ENCODE data around the gene SLC25A24. TPM values are rescaled to one million over a fixed set of nuclear protein-coding genes. Genes with fewer than 3 reads are reported as not detected.

The SLC25A24 gene
- total and polyA plus RNA-seq, 9 of the 15 experiments (the other 6 are each of a cell fraction or from before 2014, with no cell fraction given): 6.9 to 34.9 (median 25.4) TPM

GRCh38 chr1:108121358-108122143, 78.6 kb downstream of the SLC25A24 start:
- CTCF ChIA-PET (ENCODE audit: low intra/inter-chr PET ratio): interaction anchor here (0.7 kb wide), 1 partner anchor 340 kb away, joined by 3 read pairs; no protein-coding TSS in a partner anchor
- peak; percentile 86 for TF ChIP-seq TFAP4 (CRISPR knock-in tag; IDR thresholded peaks at IDR 0.05; ENCODE audit: borderline replicate concordance)
- no peak for TF ChIP-seq NR2C2 (CRISPR knock-in tag; IDR thresholded peaks at IDR 0.05)
- no peak for TF ChIP-seq NR2C2 (tag; IDR thresholded peaks at IDR 0.05)
- peak; percentile 25 to 56; a peak in 2 of 4 replicates for TF ChIP-seq RAD21 (CRISPR knock-in tag; conservative IDR thresholded peaks at IDR 0.05 in 1 of 2, IDR thresholded peaks at IDR 0.05 in 1 of 2)
- no peak for TF ChIP-seq CHAMP1 (IDR thresholded peaks at IDR 0.05)
- 0 out of 4 replicates have a peak, but pooled peaks of 1 of the 2 experiments have one; percentile 23 for TF ChIP-seq RCOR1 (IDR thresholded peaks at IDR 0.05; ENCODE audit: borderline replicate concordance in 1 of 2, low read depth in 2 of 2, low read length in 2 of 2)
- TF ChIP-seq NRF1 (conservative IDR thresholded peaks at IDR 0.05 in 1 of 2, IDR thresholded peaks at IDR 0.05 in 1 of 2): no peak
- no peak for TF ChIP-seq SIN3B (IDR thresholded peaks at IDR 0.05; ENCODE audit: low read depth)

More at GRCh38 chr1:108121358-108122143, 78.6 kb downstream of the SLC25A24 start:
- POLR2A ChIA-PET: interaction anchor here (0.9 kb wide), 1 partner anchor 35 kb away, joined by 3 read pairs; no protein-coding TSS in a partner anchor
- Histone ChIP-seq H3K4me1 (replicated peaks in 1 of 2; ENCODE audit: control insufficient read depth in 2 of 2, insufficient read depth in 2 of 2, low read length in 2 of 2) (peaks cover 6 to 9% of the 10 kb centered on the region in 2 experiments; a peak in 4 of 5 replicates), H3K9me3 (replicated peaks; ENCODE audit: control insufficient read depth, insufficient read depth, low read depth, low read length) (no peaks in the 10 kb centered on the region), H3K4me2 (ENCODE audit: insufficient read depth, low read length) (no peak overlapping the region), H3K79me2 (ENCODE audit: control insufficient read depth, insufficient read depth, low read length) (no peaks in the 10 kb centered on the region), H3K36me3 (ENCODE audit: control insufficient read depth, insufficient read depth, low read length) (no peaks in the 10 kb centered on the region), H3K27me3 (ENCODE audit: control insufficient read depth in 2 of 2, insufficient read depth in 2 of 2, low read length in 2 of 2) (peaks cover 23 to 37% of the 10 kb centered on the region in 2 experiments), H3K9me1 (ENCODE audit: control insufficient read depth, insufficient read depth, low read length) (no peaks in the 10 kb centered on the region), H3K4me3 (no peak overlapping the region), H2AFZ (ENCODE audit: low read depth, low read length) (no peak overlapping the region), H3K9ac (ENCODE audit: insufficient read depth in 1 of 2, low read depth in 2 of 2, low read length in 2 of 2) (no peak overlapping the region; a peak in 1 of 4 replicates), H4K20me1 (replicated peaks; ENCODE audit: control insufficient read depth, insufficient read depth, low read length) (no peaks in the 10 kb centered on the region), H3K27ac (ENCODE audit: extremely low read depth, low read depth, low read length) (no peak overlapping the region)
- FAIRE-seq (peak; percentile 44), ATAC-seq (peak; percentile 86), DNase-seq (ENCODE audit: extremely low read depth in 1 of 4, low spot score in 3 of 4) (peak; percentile 33 to 73 (median 49))
- intact Hi-C loops (cut with micrococcal nuclease) (loop anchor here (5.0 to 10.0 kb wide), 2 partner anchors 49 to 523 kb away; no protein-coding TSS in a partner anchor), in situ Hi-C loops (cut with MboI) (no loop called here)
- 7% methylated on average over 33 of the region's 36 CpGs for WGBS (ENCODE audit: insufficient coverage, low coverage, missing lambda C conversion rate)
- BruUV-seq (replicated peaks): no TSS peak

Data from K562 (cell line).